ENCODE results near the gene CFL1. TPM values are rescaled to one million over a fixed set of nuclear protein-coding genes. Genes with fewer than 3 reads are reported as not detected.

The CFL1 gene
- total and polyA plus RNA-seq, 2 of the 8 experiments (the other 6 are each of a cell fraction or from before 2014, with no cell fraction given) = 1,252 to 1,365 TPM

DNA sequence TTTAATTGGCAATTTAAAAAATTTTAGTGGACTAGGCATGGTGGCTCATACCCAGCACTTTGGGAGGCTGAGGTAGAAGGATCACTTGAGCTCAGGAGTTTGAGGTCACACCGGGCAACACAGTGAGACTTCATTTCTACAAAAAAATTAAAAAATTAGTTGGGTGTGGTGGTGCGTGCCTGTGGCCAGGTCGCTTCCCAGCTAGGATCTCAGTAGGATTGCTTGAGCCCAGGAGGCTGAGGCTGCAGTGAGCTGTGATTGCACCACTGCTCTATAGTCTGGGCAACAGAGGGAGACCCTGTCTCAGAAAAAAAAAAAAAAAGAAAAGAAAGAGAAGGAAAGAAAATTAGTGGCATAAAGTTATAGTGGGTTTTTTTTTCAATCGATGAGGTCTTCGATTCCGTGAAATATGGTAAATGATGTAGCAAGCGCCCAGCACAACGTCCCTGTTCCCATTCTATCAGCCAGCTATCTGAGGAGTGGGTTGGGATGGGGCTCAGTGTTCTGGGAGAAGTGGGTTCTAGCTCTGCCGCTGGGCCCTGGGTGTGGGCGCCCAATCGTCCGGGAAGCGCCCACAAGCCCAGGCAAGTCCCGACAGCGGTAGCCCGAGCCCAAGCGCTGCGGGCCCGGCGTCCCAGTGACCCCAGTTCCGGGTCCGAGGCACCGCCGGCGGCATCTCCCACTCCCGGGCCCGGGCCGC lies 40.8 kb upstream of the CFL1 start (continued):
- TF ChIP-seq SUZ12 (IDR thresholded peaks at IDR 0.05; ENCODE audit: low read length) = no peak; the same call in 1 of the 2 replicates
- TF ChIP-seq, protein P1, sequence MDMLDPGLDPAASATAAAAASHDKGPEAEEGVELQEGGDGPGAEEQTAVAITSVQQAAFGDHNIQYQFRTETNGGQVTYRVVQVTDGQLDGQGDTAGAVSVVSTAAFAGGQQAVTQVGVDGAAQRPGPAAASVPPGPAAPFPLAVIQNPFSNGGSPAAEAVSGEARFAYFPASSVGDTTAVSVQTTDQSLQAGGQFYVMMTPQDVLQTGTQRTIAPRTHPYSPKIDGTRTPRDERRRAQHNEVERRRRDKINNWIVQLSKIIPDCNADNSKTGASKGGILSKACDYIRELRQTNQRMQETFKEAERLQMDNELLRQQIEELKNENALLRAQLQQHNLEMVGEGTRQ (IDR thresholded peaks at IDR 0.05; ENCODE audit: low read length) = no peak
- TF ChIP-seq SP1 (IDR thresholded peaks at IDR 0.05; ENCODE audit: low read depth, low read length) = no peak
- no peak for TF ChIP-seq SP2 (IDR thresholded peaks at IDR 0.05; ENCODE audit: low read length)
- no peak for TF ChIP-seq KDM5A (IDR thresholded peaks at IDR 0.05; ENCODE audit: low read length)
- TF ChIP-seq POLR2A (IDR thresholded peaks at IDR 0.05; ENCODE audit: control extremely low read depth in 1 of 2, low read depth in 2 of 2, low read length in 2 of 2) = no peak

All from H1 (cell line).